HEK293 (cell line): ENCODE data around the gene CD300LB.

Experiments
- CTCF ChIP-seq: fragments of 450-650 bp; formaldehyde crosslinking; IDR thresholded peaks from 2 replicates; pipeline ENCODE4 v1.5.1; 2016; ENCODE audit warnings: missing biosample characterization, missing genetic modification characterization
- GFI1B ChIP-seq: fragments of 450-650 bp; formaldehyde crosslinking; IDR thresholded peaks from 2 replicates; pipeline ENCODE4 v1.5.1; 2016; ENCODE audit warnings: missing biosample characterization, missing genetic modification characterization
- KLF10 ChIP-seq: fragments of 450-650 bp; IDR thresholded peaks from 2 replicates; pipeline ENCODE4 v1.5.1; 2018; ENCODE audit warnings: missing biosample characterization, mild to moderate bottlenecking, missing genetic modification characterization
- SP3 ChIP-seq: fragments of 450-650 bp; formaldehyde crosslinking; IDR thresholded peaks from 2 replicates; pipeline ENCODE4 v1.5.1; 2016; ENCODE audit warnings: missing biosample characterization, missing genetic modification characterization
- ZNF274 ChIP-seq, 2 experiments: fragments of 200-500 bp in 1 of 2; fragments of 450-650 bp in 1 of 2; sonication (Bioruptor generic) in 1 of 2; formaldehyde crosslinking in 1 of 2; IDR thresholded peaks; 2 replicates each; pipeline versions ENCODE4 v1.5.1 to v1.6.1; 2014 to 2016; ENCODE audit warnings: borderline replicate concordance in 1 of 2, inconsistent platforms in 1 of 2, low read length in 1 of 2, missing biosample characterization in 1 of 2, missing genetic modification characterization in 1 of 2
- ZNF423 ChIP-seq: fragments of 450-650 bp; formaldehyde crosslinking; IDR thresholded peaks from 2 replicates; pipeline ENCODE4 v1.5.1; 2016; ENCODE audit warnings: missing biosample characterization, missing genetic modification characterization
- ZNF629 ChIP-seq: fragments of 450-650 bp; formaldehyde crosslinking; IDR thresholded peaks from 2 replicates; pipeline ENCODE4 v1.5.1; 2017; ENCODE audit warnings: missing biosample characterization, missing genetic modification characterization
- ZNF776 ChIP-seq: fragments of 450-650 bp; formaldehyde crosslinking; IDR thresholded peaks from 2 replicates; pipeline ENCODE4 v1.5.0; 2017; ENCODE audit warnings: missing biosample characterization, missing genetic modification characterization, borderline replicate concordance
- ZNF785 ChIP-seq: fragments of 450-650 bp; formaldehyde crosslinking; IDR thresholded peaks from 2 replicates; pipeline ENCODE4 v1.5.1; 2016; ENCODE audit warnings: missing biosample characterization, missing genetic modification characterization
- ZXDB ChIP-seq: fragments of 450-650 bp; formaldehyde crosslinking; IDR thresholded peaks from 2 replicates; pipeline ENCODE4 v1.5.1; 2016; ENCODE audit warnings: missing biosample characterization, missing genetic modification characterization

DNA sequence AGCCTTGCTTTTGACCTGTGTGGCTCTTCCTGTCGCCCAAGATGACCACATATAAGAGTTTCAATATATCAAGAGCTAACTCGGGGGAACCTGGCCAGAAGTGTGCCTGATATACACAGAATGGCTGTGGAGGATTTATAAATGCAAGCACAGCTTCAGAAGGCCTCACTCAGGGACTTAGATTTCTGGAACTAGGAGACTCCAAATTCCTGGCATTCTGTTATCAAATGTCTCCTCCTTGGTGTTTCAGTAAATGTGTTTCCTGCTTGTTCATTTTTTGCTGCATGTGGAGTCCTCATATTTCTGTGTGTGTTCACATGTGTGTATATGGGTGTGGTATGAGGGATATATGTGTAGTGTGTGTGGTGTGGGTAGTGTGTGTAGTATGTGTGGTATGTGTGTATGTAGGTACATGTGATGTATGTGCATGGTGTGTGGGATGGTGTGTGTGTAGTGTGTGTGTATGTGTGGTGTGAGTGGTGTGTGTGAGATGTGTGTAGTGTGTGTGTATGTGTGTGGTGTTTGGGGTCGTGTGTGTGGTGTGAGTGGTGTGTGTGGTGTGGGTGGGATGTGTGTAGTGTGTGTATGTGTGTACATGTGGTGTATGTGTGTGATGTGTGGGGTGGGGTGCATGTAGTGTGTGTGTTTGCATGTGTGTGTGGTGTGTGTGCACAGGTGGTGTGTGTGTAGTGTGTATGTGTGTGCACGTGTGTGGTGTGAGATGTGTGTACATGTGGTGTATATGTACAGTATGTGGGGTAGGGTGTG is 37.0 kb upstream of the CD300LB start:
- TF ChIP-seq SP3 (tag by site-specific recombination) (no peak), CTCF (no peak), ZNF274 (IDR thresholded peaks at IDR 0.05; ENCODE audit: low read length) (no peak), ZNF274 (tag by site-specific recombination; IDR thresholded peaks at IDR 0.05; ENCODE audit: borderline replicate concordance) (peak; percentile 18; the same call in 1 of the 2 replicates), ZNF776 (tag by site-specific recombination) (peak; percentile 47; the same call in 1 of the 2 replicates), ZNF785 (tag by site-specific recombination) (no peak), ZXDB (no peak), GFI1B (no peak), ZNF423 (tag by site-specific recombination) (no peak), KLF10 (tag by site-specific recombination) (no peak), ZNF629 (tag by site-specific recombination) (no peak)
